Muscle layer of colon (tissue), 2 donors: ENCODE results near the gene TAP1.
A peak's percentile ranks its signal among the peaks of the same experiment; 100 is the strongest.

ENCODE experiments used
- H3K27ac ChIP-seq: one replicate; pipeline ENCODE4 v1.7.0; 2013; ENCODE audit warnings: low read depth, mild to moderate bottlenecking, low read length, moderate library complexity
- H3K27me3 ChIP-seq, 2 donors: one replicate each; pipeline ENCODE4 v1.7.0; 2013; ENCODE audit warnings: low read length in 2 of 2, mild to moderate bottlenecking in 2 of 2; ENCODE audit not compliant: insufficient read depth in 2 of 2, control insufficient read depth in 1 of 2
- H3K36me3 ChIP-seq: one replicate; pipeline ENCODE4 v1.7.0; 2013; ENCODE audit warnings: mild to moderate bottlenecking, low read length; ENCODE audit not compliant: insufficient read depth
- H3K4me1 ChIP-seq: one replicate; pipeline ENCODE4 v1.7.0; 2013; ENCODE audit warnings: mild to moderate bottlenecking, low read length; ENCODE audit not compliant: insufficient read depth
- H3K4me3 ChIP-seq, 2 donors: one replicate each; pipeline ENCODE4 v1.7.0; 2013; ENCODE audit warnings: low read length in 2 of 2, low read depth in 1 of 2, mild to moderate bottlenecking in 1 of 2, moderate library complexity in 1 of 2
- H3K9ac ChIP-seq: one replicate; pipeline ENCODE4 v1.7.0; 2013; ENCODE audit warnings: low read length
- H3K9me3 ChIP-seq: one replicate; pipeline ENCODE4 v1.7.0; 2013; ENCODE audit warnings: mild to moderate bottlenecking, low read length
- donor health status: abdominal sarcoma.
- donor health status: Adenocarcinoma of cecum.

TAP1 gene

GRCh38 chr6:32857156-32857891, 3.8 kb upstream of the TAP1 start:
- H3K4me3 ChIP-seq = no peak overlapping the region
- H3K9ac ChIP-seq = no peak overlapping the region
- peaks cover 14% of the 10 kb centered on the region for H3K4me1 ChIP-seq
- peaks cover 29% of the 10 kb centered on the region for H3K36me3 ChIP-seq
- no peaks in the 10 kb centered on the region for H3K9me3 ChIP-seq
- no peaks in the 10 kb centered on the region for H3K27me3 ChIP-seq
- no peak overlapping the region for H3K27ac ChIP-seq

DNA sequence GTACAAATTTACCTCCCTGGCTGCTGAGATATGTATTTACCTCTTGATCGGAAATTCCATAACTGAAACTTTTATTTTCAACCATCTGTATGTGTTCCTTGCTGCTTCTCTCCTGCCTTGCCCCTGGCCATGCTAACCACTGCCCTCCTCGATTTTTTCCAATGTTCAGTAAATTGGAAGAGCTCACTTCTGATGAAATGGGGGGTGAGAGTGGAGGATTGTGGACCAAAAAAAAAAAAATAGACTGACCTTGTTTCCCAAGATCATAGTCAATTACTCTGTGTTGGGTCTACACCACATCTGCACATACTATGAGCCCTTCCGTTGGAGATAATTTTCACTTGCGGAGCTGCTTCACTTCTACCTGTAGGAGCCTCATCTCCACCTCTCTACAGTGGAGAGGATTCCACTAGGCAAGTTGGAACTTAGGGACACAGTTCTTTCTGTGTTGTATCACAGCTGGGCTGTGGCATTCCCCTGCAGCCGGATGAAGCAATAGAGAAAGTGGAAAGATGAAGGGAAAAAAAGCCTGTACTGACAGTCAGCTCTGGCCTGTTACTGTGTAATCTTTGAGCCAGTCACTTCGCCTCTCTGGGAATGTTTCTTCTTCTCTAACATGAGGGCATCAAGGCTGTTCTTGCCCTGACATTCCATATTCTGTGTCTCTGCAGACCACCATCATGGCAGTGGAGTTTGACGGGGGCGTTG, 2.1 kb upstream of the TAP1 start:
- Histone ChIP-seq H3K27ac (no peak overlapping the region), H3K36me3 (peaks cover 39% of the 10 kb centered on the region), H3K4me1 (peaks cover 31% of the 10 kb centered on the region), H3K9me3 (no peaks in the 10 kb centered on the region), H3K4me3 (peak overlapping the region in 1 of 2 donors; percentile 83), H3K27me3 (no peaks in the 10 kb centered on the region), H3K9ac (no peak overlapping the region)

- Histone ChIP-seq H3K9me3 (no peaks in the 10 kb centered on the region), H3K4me3 (peak overlapping the region; percentile 83 to 97), H3K27me3 (no peaks in the 10 kb centered on the region), H3K27ac (peak overlapping the region; percentile 99), H3K9ac (peak overlapping the region; percentile 95), H3K36me3 (peaks cover 45% of the 10 kb centered on the region), H3K4me1 (peaks cover 31% of the 10 kb centered on the region)
Measured at GRCh38 chr6:32854376-32855178, 1.1 kb upstream of the TAP1 start.

DNA sequence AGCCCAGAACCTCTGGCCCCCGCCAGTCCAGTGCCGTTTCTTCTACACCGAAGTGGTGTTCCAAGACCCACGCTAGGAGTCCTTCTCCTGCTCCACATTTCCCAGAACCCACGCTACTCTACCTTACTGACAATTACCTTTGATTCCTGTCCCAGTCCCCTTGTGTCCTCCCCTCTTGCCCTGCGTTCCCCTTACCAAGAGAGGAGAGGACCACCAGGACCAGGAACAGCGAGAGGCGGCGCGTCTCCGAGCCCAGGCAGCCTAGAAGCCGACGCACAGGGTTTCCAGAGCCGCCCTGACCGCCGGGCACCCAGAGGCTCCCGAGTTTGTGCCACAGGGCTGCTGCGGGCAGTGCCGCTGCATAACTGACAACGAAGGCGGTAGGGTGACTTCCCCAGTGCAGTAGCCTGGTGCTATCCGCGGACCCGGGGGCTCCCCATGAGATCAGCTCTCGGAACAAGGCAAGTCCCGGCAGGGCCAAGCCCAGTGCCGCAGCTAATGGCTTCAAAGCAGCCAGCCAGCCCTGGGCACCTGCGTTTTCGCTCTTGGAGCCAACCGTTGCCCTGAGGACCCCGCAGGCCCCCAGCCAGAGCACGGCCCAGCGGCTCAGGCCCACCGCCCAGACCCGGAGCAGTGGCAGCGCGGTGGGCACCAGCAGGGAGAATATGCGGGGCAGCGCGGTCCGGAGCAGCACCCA, 512 bp downstream of the TAP1 start:
- peak overlapping the region; percentile 83 to 97 for H3K4me3 ChIP-seq
- peak overlapping the region; percentile 99 for H3K27ac ChIP-seq
- H3K9me3 ChIP-seq = no peaks in the 10 kb centered on the region
- peak overlapping the region; percentile 95 for H3K9ac ChIP-seq
- H3K27me3 ChIP-seq = no peaks in the 10 kb centered on the region
- H3K36me3 ChIP-seq = peaks cover 41% of the 10 kb centered on the region
- H3K4me1 ChIP-seq = peaks cover 31% of the 10 kb centered on the region

DNA sequence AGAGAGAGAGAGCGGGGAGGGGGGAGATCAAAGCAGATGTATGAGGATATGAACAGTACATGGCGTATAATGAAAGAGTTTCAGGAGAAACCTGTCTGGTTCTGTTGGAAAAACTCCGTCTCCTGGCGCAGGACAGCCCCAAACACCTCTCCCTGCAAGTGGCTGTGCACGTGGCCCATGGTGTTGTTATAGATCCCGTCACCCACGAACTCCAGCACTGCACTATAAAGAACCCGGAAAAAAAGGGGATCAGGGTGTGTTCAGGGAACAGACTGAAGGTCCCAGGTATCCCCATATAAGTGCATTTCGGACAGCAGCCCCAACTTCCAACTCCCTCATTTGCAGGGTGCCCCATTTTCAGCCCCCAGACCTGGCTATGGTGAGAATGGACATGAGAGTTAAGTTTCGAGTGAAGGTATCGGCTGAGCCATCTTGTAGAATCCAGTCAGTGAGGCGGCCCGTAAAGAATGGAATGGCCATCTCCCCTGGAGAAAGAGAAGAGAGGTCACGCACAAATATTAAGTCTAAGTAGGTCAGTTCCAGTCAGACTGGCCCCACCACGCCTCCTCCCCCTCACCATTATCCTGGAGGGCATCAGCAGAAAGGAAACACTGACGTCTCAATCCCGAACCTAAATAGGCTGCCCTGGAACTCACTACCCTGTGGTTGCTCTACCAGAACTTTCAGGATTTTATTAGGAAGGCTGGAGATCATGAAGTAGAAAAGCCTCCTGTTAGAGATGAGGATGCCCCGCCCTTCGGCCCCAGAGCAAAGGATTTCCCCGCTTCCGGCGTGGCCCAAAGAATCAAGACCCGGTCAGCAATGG, 1.3 kb downstream of the TAP1 start:
- peak overlapping the region; percentile 95 for H3K9ac ChIP-seq
- peak overlapping the region; percentile 99 for H3K27ac ChIP-seq
- peaks cover 41% of the 10 kb centered on the region for H3K36me3 ChIP-seq
- no peaks in the 10 kb centered on the region for H3K27me3 ChIP-seq
- H3K4me3 ChIP-seq = peak overlapping the region; percentile 83 to 97
- H3K9me3 ChIP-seq = no peaks in the 10 kb centered on the region
- peaks cover 31% of the 10 kb centered on the region for H3K4me1 ChIP-seq

- H3K4me3 ChIP-seq = no peak overlapping the region
- H3K36me3 ChIP-seq = peaks cover 51% of the 10 kb centered on the region
- H3K27ac ChIP-seq = no peak overlapping the region
- no peaks in the 10 kb centered on the region for H3K9me3 ChIP-seq
- peaks cover 31% of the 10 kb centered on the region for H3K4me1 ChIP-seq
- H3K9ac ChIP-seq = no peak overlapping the region
- H3K27me3 ChIP-seq = no peaks in the 10 kb centered on the region
Measured at GRCh38 chr6:32851025-32851424, 2.5 kb downstream of the TAP1 start.

- Histone ChIP-seq H3K36me3 (peaks cover 60% of the 10 kb centered on the region), H3K27ac (no peak overlapping the region), H3K4me3 (no peak overlapping the region), H3K9ac (no peak overlapping the region), H3K4me1 (peaks cover 29% of the 10 kb centered on the region), H3K9me3 (no peaks in the 10 kb centered on the region), H3K27me3 (no peaks in the 10 kb centered on the region)
Measured at GRCh38 chr6:32849126-32849525, 4.4 kb downstream of the TAP1 start.

- Histone ChIP-seq H3K9ac (no peak overlapping the region), H3K4me3 (no peak overlapping the region), H3K36me3 (peaks cover 60% of the 10 kb centered on the region), H3K4me1 (peaks cover 31% of the 10 kb centered on the region), H3K27ac (no peak overlapping the region), H3K27me3 (no peaks in the 10 kb centered on the region), H3K9me3 (no peaks in the 10 kb centered on the region)
Measured at GRCh38 chr6:32847795-32848194, 5.7 kb downstream of the TAP1 start.

GRCh38 chr6:32847004-32847403, 6.5 kb downstream of the TAP1 start:
- Histone ChIP-seq H3K9ac (no peak overlapping the region), H3K27me3 (no peaks in the 10 kb centered on the region), H3K4me3 (no peak overlapping the region), H3K36me3 (peaks cover 67% of the 10 kb centered on the region), H3K9me3 (no peaks in the 10 kb centered on the region), H3K4me1 (peaks cover 34% of the 10 kb centered on the region), H3K27ac (no peak overlapping the region)

GRCh38 chr6:32845384-32845884, 8.1 kb downstream of the TAP1 start:
- Histone ChIP-seq H3K27ac (no peak overlapping the region), H3K36me3 (peaks cover 70% of the 10 kb centered on the region), H3K9me3 (no peaks in the 10 kb centered on the region), H3K9ac (no peak overlapping the region), H3K27me3 (no peaks in the 10 kb centered on the region), H3K4me3 (peak overlapping the region in 1 of 2 donors; percentile 96), H3K4me1 (peaks cover 23% of the 10 kb centered on the region)
